GM21723 (cell line): ENCODE measurements around the gene HMGXB3.

Source experiments
- ATAC-seq: cut with Tn5 transposase; IDR thresholded peaks from one replicate; pipeline ENCODE4 v1.9.1; 2021; ENCODE audit warnings: mild to moderate bottlenecking, moderate library complexity; ENCODE audit not compliant: unreplicated experiment

Gene HMGXB3

DNA sequence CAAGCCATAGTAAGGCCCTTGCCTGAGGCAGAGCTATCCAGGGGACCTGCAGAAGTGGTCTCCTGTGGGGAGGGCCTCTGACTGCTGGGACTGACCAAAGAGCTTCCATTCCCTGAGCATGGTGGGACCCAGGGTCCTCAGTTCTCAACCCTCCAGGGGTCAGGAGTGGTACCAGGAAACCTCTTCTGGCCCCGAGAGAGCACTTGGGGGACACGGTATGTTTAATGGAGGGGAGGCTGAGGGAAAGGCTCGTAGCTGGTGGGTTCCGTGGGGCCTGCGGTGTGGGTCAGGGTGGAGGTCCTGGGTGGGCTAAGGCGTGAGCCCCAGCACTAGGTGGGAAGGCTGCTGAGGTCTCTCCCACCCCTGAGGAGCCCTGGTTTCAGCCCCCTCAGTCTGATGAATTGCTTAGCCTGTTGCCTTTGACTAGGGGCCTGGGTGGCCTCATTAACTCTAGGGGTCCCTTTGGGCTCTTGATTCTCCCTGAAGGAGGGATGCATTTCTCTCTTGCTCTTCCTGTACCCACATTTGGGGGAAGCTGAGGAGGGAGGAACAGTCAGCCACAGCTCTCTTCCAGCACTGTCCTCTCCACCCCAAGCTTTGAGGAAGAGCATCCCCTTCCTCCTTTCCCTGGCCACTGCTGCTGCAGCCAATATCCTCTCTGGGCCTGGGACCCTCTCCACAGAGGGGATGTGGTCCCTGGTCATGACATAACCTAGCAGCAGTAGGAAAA lies 51.9 kb downstream of the HMGXB3 start:
- ATAC-seq, result no peak

GRCh38 chr5:150052956-150053712 lies 52.6 kb downstream of the HMGXB3 start:
- no peak for ATAC-seq

DNA sequence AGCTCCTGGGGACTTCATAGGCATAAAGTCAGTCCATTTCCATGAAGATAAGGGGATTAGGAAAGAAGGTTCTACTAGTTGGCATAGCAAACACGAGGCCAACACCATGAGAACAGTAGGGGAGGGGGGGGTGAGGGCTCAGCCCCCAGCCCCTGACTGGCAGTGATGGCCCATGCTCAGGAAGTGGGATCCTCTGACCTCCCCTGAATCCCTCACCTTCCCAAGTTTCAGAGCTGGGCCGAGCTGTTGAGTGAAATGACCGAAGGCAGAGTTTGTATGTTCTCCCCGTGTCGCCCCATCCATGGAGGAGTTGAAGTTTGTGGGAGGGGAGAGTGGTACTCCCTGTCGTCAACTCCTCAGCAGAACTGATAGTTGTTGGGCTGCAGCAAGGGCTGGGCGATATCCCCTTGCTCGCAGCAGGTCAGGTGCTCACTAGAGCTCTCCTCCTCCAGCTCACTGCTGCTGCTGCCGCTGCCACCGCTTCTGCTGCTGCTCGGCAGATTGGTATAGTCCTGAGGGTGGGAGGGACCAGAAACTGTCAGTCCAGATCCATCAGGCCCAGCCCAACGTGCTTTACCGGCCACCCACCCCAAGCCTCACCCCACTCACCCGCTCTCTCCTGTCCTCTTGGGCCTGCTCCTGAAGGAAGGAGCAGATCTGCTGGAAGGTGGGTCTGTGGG lies 53.3 kb downstream of the HMGXB3 start:
- no peak for ATAC-seq

- no peak for ATAC-seq
These were observed 54.0 kb downstream of the HMGXB3 start for GRCh38 chr5:150054569-150054968.

- ATAC-seq, result no peak
These were observed 55.0 kb downstream of the HMGXB3 start for GRCh38 chr5:150055326-150056074.

- ATAC-seq, result no peak
These were observed 55.5 kb downstream of the HMGXB3 start for GRCh38 chr5:150056075-150056443.

GRCh38 chr5:150057052-150057451 lies 56.5 kb downstream of the HMGXB3 start:
- no peak for ATAC-seq

GRCh38 chr5:150057511-150057910 lies 57.0 kb downstream of the HMGXB3 start:
- ATAC-seq, result no peak

DNA sequence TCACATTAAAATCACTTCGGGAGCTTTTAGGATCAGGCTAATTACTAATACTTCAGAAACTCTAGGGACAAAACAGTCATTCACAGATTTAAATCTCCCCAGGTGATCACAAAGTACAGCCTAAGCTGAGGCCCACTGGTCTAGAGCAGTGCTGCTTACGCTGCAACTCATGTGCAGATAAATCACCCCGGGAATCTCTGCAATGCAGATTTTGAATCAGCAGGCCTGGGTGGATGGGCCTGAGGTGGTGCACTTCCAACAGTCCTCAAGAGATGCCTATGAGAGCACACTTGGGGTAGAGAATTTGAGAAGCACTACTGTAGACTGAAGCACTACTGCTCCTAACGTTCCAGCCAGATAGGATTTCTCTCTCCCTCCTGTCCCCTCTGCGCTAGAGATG lies 57.5 kb downstream of the HMGXB3 start:
- no peak for ATAC-seq

DNA sequence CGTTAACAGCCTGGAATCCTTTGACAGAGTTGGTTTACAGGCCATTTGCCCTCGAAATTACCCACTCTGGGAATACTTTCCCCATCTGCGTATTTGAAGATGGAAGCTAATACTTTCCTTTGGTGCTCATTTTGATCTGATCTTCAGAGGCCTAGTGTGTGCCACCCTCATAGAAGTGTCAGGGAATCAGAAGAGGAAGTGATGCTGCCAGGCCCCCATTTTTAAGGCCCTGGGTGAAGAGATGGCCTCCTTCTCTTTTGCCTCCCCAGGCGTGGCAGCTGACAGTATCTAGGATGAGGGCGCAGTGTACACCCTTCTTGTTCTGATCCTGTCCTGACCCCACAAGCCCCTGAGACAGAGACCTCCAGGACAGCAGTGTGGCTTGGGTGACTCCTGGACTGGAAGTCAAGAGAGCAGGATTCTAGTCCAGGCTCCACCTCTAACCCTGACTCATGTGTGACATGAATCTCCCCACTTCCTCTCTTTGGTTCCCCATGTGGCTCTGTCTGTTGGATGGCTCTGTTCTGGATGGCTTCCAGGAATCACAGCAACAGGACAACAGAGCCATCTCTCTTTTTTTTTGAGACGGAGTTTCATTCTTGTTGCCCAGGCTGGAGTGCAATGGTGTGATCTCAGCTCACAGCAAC lies 58.1 kb downstream of the HMGXB3 start:
- ATAC-seq, result no peak

DNA sequence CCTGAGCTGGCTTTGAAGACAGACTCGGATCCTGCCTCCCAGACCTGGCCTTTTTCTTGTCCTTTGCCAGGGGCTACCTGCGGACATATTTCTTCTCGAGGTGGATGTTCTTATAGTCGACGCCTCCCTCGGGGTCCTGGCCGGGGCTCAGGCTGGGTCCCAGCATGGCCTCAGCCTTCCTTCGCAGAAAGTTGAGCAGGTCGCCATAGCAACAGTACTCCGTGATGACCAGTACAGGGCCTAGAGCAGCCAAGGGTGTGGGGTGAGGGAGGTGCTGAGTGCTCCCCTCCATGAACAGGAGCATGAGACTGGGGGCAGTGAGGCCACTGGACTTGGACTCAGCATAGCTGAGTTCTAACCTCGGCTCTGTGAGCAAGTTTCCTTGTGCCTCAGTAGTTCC lies 59.1 kb downstream of the HMGXB3 start:
- no peak for ATAC-seq

DNA sequence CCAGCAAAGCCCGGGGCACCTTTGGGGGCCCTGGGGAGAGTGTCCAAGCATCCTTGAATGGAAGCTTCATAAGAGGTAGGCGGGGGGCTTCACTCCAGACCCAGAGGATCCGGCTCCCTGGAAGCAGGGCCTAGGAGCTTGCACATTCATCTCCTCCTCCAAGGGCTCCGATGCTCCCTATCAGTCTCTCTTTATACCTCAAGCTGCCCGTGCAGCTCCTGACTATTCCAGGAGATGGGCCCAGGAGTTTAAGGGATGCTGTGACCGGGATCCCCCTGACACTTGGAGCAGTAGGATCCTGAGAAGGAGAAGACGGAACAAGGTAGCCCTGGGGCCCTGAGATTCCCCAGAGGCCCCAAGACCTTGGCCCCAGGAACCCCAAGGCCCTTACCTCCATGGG lies 59.9 kb downstream of the HMGXB3 start:
- no peak for ATAC-seq

GRCh38 chr5:150061538-150061995 lies 61.0 kb downstream of the HMGXB3 start:
- no peak for ATAC-seq

DNA sequence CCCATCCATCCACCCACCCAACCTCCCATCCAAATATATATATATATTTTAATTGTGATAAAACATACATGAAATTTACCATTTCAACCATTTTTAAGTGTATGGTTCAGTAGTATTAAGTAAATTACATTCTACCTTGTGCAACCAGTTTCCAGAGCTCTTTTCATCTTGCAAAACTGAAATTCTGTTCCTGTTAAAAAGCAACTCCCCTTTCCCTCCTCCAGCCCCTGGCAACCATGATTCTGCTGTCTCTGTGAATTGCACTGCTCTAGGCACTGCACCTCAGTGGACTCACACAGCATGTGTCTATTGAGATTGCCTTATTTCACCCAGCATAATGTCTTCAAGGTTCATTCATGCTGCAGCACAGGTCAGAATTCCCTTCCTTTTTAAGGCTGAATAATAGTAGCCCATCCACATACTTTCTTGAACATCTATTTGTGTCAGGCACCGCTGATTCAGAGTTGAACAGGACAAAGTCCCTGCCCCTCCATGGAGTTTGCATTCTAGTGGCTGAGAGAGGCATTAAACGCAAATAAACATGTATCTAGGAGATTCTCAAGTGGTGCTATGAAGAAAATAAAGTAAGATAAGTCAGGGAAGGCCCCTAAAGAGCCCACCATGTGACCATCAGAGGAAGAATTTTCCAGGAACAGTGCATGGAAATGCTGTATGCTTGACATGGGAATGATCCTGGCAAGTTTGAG lies 61.8 kb downstream of the HMGXB3 start:
- no peak for ATAC-seq

- no peak for ATAC-seq
These were observed 63.1 kb downstream of the HMGXB3 start for GRCh38 chr5:150063638-150064037.

- ATAC-seq, result no peak
These were observed 64.2 kb downstream of the HMGXB3 start for GRCh38 chr5:150064681-150065220.

DNA sequence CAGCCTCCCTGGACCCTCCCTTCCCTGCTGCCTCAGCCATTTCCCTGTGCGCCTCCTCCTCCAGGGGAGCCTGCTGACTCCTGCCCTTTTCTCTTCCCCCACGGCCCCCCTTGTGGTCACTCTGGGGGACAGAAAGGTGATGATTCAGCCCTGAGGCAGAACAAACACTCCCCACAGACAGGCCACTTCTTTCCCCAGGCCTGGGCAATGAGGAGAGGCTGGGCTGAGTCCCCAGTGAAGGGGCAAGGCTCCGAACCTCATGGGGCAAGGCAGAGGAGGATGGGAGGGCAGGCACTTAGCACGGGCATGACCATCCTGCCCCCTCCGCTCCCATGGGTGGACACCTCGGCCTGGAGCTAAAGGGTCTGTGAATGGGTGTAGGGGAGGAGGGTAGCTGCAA lies 64.8 kb downstream of the HMGXB3 start:
- ATAC-seq, result no peak

DNA sequence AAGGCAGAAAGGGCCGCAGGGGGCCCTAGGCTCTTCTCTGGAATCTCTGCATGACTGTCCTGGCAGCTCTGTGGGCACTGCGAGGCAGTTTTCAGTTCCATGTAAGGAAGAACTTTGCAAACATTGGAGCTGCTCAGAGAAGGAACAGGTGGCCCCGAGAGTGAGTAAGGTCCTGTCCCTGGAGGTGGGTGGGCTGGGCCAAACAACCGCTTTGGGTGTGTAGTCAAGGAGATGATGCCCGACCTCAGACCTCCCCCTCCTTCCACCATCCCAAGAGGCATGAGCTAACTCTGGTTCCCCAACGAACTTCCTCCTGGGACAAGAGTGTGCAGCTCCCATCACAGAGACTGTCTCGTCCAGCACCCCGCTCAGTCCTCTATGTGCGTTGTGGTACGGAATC lies 65.3 kb downstream of the HMGXB3 start:
- no peak for ATAC-seq

DNA sequence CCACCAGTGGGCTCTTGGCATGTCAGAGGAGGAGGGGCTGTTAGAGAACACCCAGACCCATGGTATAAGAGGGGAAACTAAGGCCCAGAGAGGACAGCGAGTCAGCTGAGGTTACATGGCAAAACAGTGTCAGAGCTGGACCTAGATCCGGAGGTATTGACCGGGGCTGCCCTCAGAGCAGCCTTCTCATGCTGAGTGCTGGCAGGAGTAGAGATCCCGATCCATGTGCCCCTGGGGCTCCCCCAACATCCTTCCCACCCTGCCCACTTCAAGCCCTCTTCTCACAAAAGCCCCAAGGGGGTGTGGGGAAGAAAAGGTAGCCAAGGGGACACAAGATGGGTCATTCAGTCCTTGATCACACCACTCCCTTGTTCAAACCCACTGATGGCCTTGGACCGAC lies 65.9 kb downstream of the HMGXB3 start:
- no peak for ATAC-seq

GRCh38 chr5:150066901-150067396 lies 66.4 kb downstream of the HMGXB3 start:
- ATAC-seq, result peak; percentile 48
